T47D (cell line): ENCODE results near the gene PEX10.
A peak's percentile ranks its signal among the peaks of the same experiment; 100 is the strongest.

Experiments used
- DNase-seq, 2 experiments: peaks; one replicate each; pipeline versions ENCODE4 v3.0.0 to v3.0.0-alpha.2; 2011 to 2012; ENCODE audit warnings: low read depth in 1 of 2, low spot score in 1 of 2
- JUND ChIP-seq: IDR thresholded peaks from 2 replicates; pipeline ENCODE4 v1.6.1; 2012; ENCODE audit warnings: low read depth
- in situ Hi-C: cut with HindIII; loops from 2 replicates; pipeline ENCODE4 v1.10.0; 2016; ENCODE audit warnings: low sequenced_read_pairs, low pct_unique_long_range_greater_than_20kb

Gene PEX10

DNA sequence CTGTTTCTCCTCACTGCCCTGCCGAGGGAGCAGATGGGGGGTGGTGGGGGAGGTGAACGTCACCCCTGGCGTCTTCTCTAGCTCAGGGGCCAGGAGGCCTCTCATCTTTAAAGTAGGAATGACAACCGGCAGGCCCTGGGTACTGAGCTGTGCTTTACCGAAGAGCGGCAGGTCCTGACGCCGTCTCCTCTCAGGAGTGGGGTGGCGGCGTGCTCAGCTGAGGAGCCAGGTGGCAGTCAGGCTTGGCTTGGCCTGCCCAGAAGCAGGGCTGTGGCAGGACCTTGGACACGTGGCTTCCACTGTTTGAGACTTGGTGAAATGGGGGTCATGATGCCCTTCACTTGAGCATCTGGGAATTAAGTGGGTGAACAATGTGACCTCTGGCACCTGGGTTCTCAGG is 17.6 kb downstream of the PEX10 start:
- TF ChIP-seq JUND: no peak
- DNase-seq: no peak
- in situ Hi-C loops: no loop called here

GRCh38 chr1:2394220-2394619 is 18.1 kb downstream of the PEX10 start:
- TF ChIP-seq JUND: no peak
- no peak for DNase-seq
- in situ Hi-C loops: no loop called here

GRCh38 chr1:2393471-2393877 is 18.9 kb downstream of the PEX10 start:
- in situ Hi-C loops: no loop called here
- TF ChIP-seq JUND: no peak
- DNase-seq: no peak

DNA sequence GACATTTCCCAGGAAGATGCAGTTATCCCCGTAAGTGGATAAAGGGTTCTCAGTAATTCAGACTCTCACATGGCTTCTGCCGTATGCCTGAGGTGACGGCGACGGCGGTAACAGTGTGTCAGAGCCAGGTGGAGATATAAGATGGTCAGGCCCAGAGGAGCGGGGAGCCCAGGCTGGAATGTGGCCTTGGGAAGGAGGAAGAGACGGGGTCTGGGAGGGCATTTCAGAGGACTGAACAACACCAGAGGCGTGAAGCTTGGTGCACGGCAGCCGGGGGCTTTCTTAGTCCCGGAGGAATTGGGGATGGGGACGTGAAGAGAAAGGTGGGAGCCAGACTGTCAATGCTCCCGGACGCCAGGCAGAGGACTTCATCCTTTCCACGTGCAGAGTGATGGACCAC is 19.7 kb downstream of the PEX10 start:
- DNase-seq: no peak
- in situ Hi-C loops: no loop called here
- no peak for TF ChIP-seq JUND

DNA sequence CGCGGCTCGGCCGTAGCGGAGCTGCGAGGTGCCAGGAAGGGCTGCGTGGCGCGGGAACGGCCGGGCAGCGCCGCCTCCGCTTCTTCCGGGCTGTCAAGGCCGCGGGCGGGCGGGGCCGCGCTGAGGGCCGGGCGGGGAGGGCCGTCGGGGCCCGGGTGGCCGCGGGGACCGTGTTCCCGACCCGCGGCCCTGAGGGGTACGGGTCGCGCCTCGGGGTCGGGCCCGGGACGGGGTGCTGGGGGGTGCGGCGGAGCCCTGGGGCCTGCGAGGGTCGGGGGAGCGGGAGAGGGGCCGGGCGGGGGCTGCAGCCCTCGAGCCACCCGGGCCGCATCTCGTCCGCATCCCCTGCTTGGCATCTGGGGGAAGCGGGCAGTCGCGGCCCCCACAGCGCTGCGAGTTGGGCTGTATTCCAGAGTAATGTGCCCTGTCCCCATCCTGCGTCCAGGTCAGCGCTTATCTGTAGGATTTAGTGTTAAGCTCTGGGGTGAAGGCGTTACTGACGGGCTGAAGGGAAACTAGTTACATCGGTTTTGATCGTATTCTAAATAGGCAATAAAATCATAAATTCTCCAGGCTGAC is 20.3 kb downstream of the PEX10 start:
- TF ChIP-seq JUND: no peak
- no peak for DNase-seq
- in situ Hi-C loops: no loop called here

DNA sequence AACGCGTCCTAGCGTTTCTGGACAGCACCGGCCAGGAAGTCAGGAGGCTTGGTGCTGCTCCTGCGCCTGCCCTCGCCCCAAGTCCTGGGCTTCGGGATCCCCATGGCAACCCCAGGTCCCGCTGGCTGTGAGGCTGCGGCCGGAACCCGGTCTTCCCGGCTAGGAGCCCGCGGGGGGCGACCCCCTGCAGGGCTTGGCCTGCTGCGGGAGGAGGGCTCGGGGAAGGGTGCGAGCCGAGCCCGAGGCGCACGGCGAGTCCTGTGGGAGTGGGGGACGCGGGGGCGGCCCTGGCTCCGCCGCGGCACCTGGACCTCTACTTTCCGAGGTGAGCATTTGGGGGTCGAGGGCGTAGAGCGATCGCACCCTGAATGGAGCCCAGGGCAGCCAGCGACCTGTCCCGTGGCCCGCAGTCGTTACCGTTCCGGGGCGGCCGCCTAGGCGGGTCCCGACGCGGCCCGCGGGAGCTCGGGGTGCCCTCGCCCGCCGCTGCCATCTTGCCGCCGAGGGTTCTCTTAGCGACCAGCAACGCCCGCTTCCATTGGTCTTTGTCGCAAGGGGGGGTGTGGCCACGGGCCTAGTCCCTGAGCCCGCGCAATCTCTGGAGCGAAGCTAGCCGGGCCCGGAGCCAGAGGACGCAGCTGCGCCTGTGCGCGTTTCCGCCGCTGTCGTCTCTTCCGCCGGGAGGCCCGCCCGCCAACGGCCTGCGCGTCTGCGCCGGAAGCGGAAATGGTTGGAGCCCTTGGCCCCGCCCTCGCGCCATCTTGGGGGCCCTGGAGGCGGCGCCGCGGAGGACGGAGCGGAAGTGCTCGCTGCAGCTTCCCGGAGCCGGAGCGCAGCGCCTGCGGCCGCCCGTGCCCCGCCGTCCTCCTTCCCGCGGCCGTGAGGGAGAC is 21.1 kb downstream of the PEX10 start, which contains the start of the genes MORN1 and RER1:
Gene MORN1, minus strand, starts transcription at position 514 of the 890 bp plus-strand sequence. Its CDS starts 21 bp downstream, at position 493.
Gene RER1, plus strand, starts transcription at position 801 of the 890 bp plus-strand sequence. CDS start 3,950 bp downstream, outside the sequence.
- TF ChIP-seq JUND: no peak
- DNase-seq: peak; percentile 96 to 98
- in situ Hi-C loops: no loop called here

- in situ Hi-C loops: no loop called here
- TF ChIP-seq JUND: no peak
- no peak for DNase-seq
Observed at GRCh38 chr1:2389644-2390043, 22.7 kb downstream of the PEX10 start.

- no peak for DNase-seq
- TF ChIP-seq JUND: no peak
- in situ Hi-C loops: no loop called here
Observed at GRCh38 chr1:2388004-2388913, 24.1 kb downstream of the PEX10 start.

DNA sequence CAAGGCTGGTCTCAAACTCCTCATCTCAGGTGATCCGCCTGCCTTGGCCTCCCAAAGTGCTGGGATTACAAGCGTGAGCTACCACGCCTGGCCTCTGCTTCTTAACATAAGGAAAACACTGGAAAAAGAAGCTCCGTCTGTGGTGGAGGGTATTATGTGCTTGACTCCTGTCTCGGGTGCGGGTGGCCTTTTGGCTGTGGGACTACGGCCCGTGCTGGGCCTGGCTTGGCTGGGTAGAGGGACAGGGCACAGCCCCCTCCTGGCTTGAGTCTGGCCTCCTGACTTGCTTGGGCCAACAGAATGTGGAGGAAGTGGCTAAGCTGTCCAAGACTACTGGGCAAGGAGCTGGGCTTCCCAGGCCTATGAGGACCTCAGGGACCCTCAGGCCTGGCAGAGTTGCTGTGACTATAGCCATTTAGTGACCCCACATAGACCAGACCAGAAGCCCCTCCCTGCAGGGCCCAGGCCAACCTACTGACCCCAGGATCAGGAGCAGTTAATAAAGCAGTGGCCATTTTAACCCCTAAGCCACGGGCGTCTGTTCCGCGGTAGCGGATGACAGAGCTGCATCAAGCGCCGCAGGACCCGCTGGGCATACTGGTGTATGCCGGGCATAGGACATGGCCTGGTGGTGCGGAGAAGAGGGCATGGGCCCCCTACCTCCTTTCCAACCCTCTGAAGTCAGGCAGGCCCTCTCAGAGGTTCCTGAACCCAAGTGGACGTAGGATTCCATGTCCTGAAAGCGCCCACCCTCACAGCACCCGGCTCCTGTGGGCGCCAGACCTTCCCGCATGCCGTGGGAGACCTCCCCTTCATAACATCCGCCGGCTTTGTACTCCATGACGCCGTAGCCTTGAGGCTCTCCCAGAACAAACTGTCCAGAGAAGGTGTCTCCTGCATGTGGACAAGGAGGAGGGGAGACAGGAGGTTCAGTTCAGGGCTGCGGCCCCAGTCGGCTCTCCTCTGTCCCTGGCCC is 25.4 kb downstream of the PEX10 start:
- TF ChIP-seq JUND: no peak
- no peak for DNase-seq
- in situ Hi-C loops: no loop called here

GRCh38 chr1:2385606-2386280 is 26.6 kb downstream of the PEX10 start:
- in situ Hi-C loops: no loop called here
- DNase-seq: no peak
- no peak for TF ChIP-seq JUND

DNA sequence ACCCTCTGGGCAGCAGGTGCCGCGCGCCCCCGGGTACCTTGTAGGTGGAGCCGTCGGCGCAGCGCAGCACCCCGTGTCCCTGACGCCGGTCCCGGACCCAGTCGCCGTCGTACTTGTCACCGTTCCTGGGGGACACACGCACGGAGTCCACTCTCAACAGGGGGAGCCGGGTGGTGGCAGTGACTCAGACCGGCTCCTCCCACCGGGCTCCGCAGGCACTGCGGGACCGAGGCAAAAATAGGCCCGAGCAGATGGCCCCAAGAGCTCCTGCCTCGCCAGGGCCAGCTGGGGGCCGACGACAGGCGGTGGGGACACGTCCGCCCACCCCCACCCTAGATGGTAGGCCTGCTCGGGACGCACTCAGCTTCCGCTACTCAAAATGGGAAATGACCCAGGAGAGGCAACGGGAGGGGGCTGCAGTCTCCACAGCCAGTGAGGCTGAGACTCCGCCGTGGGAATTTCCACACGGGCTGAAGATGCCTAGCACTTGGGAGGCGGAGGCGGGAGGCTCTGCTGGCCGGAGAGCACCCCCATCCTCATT is 27.4 kb downstream of the PEX10 start:
- no peak for DNase-seq
- in situ Hi-C loops: no loop called here
- no peak for TF ChIP-seq JUND
